NCI-H187 (cell line): ENCODE results near the gene FAM43A.

ENCODE experiments used
- DNase-seq, 2 experiments: peaks; one replicate each; lab custom pipeline; 2025; lab: John Stamatoyannopoulos, UW

Gene FAM43A

GRCh38 chr3:194675680-194676079, 10.0 kb upstream of the FAM43A start:
- no peak for DNase-seq

- DNase-seq = no peak
Measured at GRCh38 chr3:194676471-194676870, 9.2 kb upstream of the FAM43A start.

GRCh38 chr3:194680888-194681615, 4.6 kb upstream of the FAM43A start:
- DNase-seq = no peak

GRCh38 chr3:194682189-194682693, 3.4 kb upstream of the FAM43A start:
- DNase-seq = no peak

GRCh38 chr3:194682694-194683310, 2.9 kb upstream of the FAM43A start:
- peak; percentile 35 to 65 for DNase-seq

GRCh38 chr3:194683380-194683779, 2.3 kb upstream of the FAM43A start:
- no peak for DNase-seq

GRCh38 chr3:194685065-194685717, 492 bp upstream of the FAM43A start:
- no peak for DNase-seq

- DNase-seq = no peak
Measured at GRCh38 chr3:194686414-194686815, 732 bp downstream of the FAM43A start.

GRCh38 chr3:194686816-194687637, 1.3 kb downstream of the FAM43A start:
- DNase-seq = peak in 1 of 2 experiments; percentile 34

- peak; percentile 24 to 52 for DNase-seq
Measured at GRCh38 chr3:194687638-194688199, 2.0 kb downstream of the FAM43A start.

GRCh38 chr3:194688200-194688740, 2.6 kb downstream of the FAM43A start:
- DNase-seq = no peak

- DNase-seq = no peak
Measured at GRCh38 chr3:194688946-194689345, 3.3 kb downstream of the FAM43A start.

GRCh38 chr3:194689493-194689944, 3.8 kb downstream of the FAM43A start:
- DNase-seq = no peak

GRCh38 chr3:194690501-194691372, 5.1 kb downstream of the FAM43A start:
- no peak for DNase-seq

- peak; percentile 23 to 25 for DNase-seq
Measured at GRCh38 chr3:194691481-194692283, 6.0 kb downstream of the FAM43A start.

GRCh38 chr3:194696702-194697101, 11.0 kb downstream of the FAM43A start:
- DNase-seq = no peak

- no peak for DNase-seq
Measured at GRCh38 chr3:194702545-194702944, 16.9 kb downstream of the FAM43A start.

GRCh38 chr3:194705227-194705626, 19.5 kb downstream of the FAM43A start:
- DNase-seq = no peak

- no peak for DNase-seq
Measured at GRCh38 chr3:194705761-194706160, 20.1 kb downstream of the FAM43A start.

- DNase-seq = no peak
Measured at GRCh38 chr3:194707147-194707540, 21.5 kb downstream of the FAM43A start.
